Glutamatergic neuron (in vitro differentiated cells): ENCODE results near the gene KLHL17. TPM values are rescaled to one million over a fixed set of nuclear protein-coding genes. Genes with fewer than 3 reads are reported as not detected.

Source experiments
- DNase-seq: peaks from one replicate; pipeline ENCODE4 v3.0.0; 2022
- H3K27ac Mint-ChIP-seq: one replicate; pipeline ENCODE4 v1.8.0; 2020; ENCODE audit warnings: mild to moderate bottlenecking, mixed read lengths, inconsistent platforms; ENCODE audit not compliant: unreplicated experiment
- H3K27me3 Mint-ChIP-seq: one replicate; pipeline ENCODE4 v1.8.0; 2020; ENCODE audit warnings: mild to moderate bottlenecking, moderate library complexity, mixed read lengths, inconsistent platforms; ENCODE audit not compliant: unreplicated experiment
- H3K36me3 Mint-ChIP-seq: one replicate; pipeline ENCODE4 v1.8.0; 2020; ENCODE audit warnings: mild to moderate bottlenecking, mixed read lengths, inconsistent platforms; ENCODE audit not compliant: unreplicated experiment
- H3K4me1 Mint-ChIP-seq: one replicate; pipeline ENCODE4 v1.8.0; 2020; ENCODE audit warnings: mild to moderate bottlenecking, low read depth, mixed read lengths, inconsistent platforms; ENCODE audit not compliant: unreplicated experiment
- H3K4me3 Mint-ChIP-seq: one replicate; pipeline ENCODE4 v1.8.0; 2020; ENCODE audit warnings: mild to moderate bottlenecking, mixed read lengths, inconsistent platforms; ENCODE audit not compliant: unreplicated experiment
- H3K9me3 Mint-ChIP-seq: one replicate; pipeline ENCODE4 v1.8.0; 2020; ENCODE audit warnings: mild to moderate bottlenecking, moderate library complexity, mixed read lengths, inconsistent platforms; ENCODE audit not compliant: unreplicated experiment
- total RNA-seq: library from RNA; stranded (reverse); fragmentation: NEBNext Ultra II Directional; extraction: Animal tissue kit (Norgen Biotek cat#: 25700); gene quantifications from one replicate; pipeline ENCODE4 v1.2.1, GENCODE V29; 2021; ENCODE audit not compliant: unreplicated experiment
- TF ChIP-seq, protein P1 (sequence below): fragments of 200-600 bp; sonication (generic); IDR thresholded peaks from one replicate; pipeline ENCODE4 v1.5.0; 2021; ENCODE audit not compliant: partially characterized antibody, unreplicated experiment

KLHL17 gene
- total RNA-seq, 1 donor from 2014 or later = 103 TPM

DNA sequence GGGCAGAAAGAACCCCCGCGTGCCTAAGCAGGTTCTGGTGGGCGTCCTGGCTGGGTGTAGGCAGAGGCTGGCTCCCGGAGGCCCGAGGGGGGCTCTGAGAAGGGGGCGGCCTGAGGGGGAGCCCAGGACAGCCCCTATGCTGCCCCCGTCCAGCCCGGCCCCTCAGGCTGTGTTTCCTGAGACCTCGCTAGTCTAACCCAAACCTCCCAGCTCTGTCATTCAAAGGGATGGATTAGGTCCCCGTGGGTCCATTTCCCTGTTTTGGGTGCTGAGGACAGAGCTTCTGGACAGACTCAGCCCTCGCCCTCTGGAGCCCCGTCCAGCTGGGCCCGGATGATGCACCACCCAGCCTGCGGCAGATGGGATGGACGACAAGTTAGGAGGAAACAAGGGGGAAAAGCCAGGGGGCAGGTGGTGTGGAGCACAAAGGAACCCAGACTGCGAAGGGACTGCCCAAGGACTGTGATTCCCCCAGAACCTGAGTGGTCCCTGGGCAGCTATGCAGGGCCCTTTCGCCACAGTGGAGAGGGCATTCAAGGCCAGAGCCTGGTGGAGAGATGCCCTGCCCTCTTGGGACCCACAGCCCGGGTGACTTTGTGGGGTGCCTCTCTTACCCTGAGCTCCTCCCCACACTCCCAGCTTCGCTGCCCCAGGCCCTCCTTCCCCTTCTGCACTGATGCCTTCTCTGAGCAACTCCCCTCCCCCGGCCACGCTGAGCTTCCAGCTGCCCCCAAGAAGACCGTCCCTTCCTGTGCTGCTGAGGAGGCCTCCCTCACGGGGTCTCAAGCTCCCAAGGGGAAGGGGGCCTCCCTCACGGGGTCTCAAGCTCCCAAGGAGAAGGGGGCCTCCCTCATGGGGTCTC, 36.7 kb downstream of the KLHL17 start:
- Mint-ChIP-seq H3K4me3 (peak overlapping the region; percentile 71), H3K9me3 (peaks cover 19% of the 10 kb centered on the region), H3K27ac (peak overlapping the region; percentile 82), H3K27me3 (peaks cover 9% of the 10 kb centered on the region), H3K4me1 (peaks cover 4% of the 10 kb centered on the region), H3K36me3 (peaks cover 9% of the 10 kb centered on the region)
- peak; percentile 65 for DNase-seq
- TF ChIP-seq, protein P1, sequence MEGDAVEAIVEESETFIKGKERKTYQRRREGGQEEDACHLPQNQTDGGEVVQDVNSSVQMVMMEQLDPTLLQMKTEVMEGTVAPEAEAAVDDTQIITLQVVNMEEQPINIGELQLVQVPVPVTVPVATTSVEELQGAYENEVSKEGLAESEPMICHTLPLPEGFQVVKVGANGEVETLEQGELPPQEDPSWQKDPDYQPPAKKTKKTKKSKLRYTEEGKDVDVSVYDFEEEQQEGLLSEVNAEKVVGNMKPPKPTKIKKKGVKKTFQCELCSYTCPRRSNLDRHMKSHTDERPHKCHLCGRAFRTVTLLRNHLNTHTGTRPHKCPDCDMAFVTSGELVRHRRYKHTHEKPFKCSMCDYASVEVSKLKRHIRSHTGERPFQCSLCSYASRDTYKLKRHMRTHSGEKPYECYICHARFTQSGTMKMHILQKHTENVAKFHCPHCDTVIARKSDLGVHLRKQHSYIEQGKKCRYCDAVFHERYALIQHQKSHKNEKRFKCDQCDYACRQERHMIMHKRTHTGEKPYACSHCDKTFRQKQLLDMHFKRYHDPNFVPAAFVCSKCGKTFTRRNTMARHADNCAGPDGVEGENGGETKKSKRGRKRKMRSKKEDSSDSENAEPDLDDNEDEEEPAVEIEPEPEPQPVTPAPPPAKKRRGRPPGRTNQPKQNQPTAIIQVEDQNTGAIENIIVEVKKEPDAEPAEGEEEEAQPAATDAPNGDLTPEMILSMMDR = no peak

DNA sequence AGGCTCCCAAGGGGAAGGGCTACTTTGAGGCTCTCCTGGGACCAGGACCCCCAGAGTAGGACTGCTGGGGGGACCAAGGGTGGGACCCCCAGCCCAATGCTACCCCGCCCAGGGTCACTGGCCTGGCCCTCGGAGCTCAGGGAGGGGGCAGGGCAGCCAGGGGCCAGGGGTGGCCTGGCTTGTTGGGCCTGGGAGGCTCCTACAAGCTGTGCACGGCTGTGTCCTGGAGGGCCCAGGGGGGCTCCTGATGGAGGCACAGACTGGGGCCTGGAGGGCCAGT, 37.3 kb downstream of the KLHL17 start:
- Mint-ChIP-seq H3K36me3 (peaks cover 3% of the 10 kb centered on the region), H3K27me3 (peaks cover 11% of the 10 kb centered on the region), H3K27ac (no peak overlapping the region), H3K4me3 (no peak overlapping the region), H3K9me3 (peaks cover 16% of the 10 kb centered on the region), H3K4me1 (peaks cover 4% of the 10 kb centered on the region)
- DNase-seq = no peak
- TF ChIP-seq, protein P1 = no peak

DNA sequence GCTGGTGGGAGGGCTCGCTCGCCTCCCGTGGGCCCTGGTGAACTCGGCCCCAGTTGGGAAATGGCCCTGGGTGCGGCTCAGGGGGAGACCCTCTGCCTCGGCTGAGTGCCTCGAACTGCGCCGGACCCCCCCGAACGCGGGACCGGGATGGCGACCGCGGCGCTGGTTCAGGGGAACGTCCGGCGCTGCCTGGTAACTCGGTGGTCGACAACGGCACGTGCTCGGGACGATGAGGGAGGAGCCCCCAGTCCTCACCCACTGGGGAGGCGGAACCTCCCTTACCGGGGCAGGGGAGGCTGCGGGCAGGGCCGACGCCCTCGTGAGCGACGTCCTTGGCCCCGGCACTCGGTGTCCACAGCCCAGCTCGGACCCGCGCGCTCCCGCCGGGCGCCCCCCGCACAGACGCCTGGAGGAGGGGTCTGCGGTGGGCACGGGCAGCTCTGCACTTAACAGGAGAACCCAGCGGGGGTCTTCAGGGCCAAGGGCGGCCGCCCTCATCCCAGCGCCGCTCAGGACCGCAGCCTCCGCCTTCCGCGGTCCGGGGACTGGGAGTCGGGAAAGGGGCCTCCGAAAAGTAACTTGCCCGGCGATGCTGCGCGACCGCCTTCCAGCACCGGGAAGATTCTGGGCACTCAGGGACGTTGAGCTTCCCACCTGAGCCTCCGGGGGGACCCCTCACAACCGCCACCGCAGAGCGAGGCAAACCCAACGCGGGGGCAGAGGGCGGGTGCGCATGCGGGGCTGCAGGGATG, 37.8 kb downstream of the KLHL17 start:
- Mint-ChIP-seq H3K27me3 (peaks cover 12% of the 10 kb centered on the region), H3K9me3 (peaks cover 15% of the 10 kb centered on the region), H3K27ac (peak overlapping the region; percentile 52), H3K36me3 (no peaks in the 10 kb centered on the region), H3K4me1 (peaks cover 5% of the 10 kb centered on the region), H3K4me3 (peak overlapping the region; percentile 61)
- peak; percentile 85 for DNase-seq
- TF ChIP-seq, protein P1 = no peak

DNA sequence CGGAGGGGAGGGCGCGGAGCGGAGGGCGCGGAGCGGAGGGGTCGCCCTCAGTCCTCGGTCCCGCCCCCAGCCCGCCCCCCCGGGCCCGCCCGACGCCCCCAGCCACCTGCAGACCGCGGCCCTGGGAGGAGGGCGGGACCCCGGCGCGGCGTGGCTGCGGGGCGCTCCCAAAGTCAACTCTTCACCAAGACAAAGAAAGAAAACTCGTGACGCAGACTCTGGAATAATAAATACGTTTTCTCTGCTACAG, 38.3 kb downstream of the KLHL17 start:
- Mint-ChIP-seq H3K27ac (peak overlapping the region; percentile 55), H3K9me3 (peaks cover 15% of the 10 kb centered on the region), H3K36me3 (no peaks in the 10 kb centered on the region), H3K4me1 (peaks cover 7% of the 10 kb centered on the region), H3K27me3 (peaks cover 15% of the 10 kb centered on the region), H3K4me3 (peak overlapping the region; percentile 38)
- no peak for DNase-seq
- TF ChIP-seq, protein P1 = no peak

DNA sequence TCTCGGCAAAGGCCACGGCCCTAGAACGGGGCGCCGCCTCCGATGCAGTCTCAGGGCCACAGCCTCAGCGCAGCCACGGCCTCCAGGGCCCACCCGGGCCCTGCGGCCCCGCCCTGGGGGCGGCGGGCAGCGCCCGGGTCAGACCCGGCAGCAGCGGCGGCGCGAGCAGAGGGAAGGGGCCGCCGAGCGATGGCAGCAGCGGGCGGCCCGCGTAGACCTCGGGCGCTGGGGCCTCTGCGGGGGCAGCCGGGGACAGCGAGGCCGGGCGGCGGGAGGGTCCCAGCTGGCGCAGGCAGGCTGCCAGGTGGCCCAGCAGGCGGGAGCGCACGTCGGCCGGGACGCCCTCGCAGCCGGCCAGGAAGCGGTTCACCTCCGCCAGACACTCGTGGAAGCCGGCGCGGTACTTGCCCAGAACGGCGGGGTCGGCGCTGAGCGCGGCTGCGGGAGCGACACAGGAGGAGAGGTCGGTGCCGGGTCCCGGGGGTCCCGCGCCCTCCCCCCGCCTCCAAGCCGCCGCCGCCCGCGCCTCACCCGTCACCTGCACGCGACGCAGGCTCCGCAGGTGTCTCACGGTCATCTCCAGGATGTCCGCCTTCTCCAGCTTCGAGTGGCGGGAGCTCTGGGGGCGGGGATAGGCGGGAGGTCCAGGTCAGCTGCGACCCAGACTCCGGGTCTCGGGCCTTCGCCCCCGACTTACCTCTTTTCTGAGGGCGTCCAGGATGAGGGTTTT, 38.8 kb downstream of the KLHL17 start:
- TF ChIP-seq, protein P1 = no peak
- Mint-ChIP-seq H3K27ac (peak overlapping the region; percentile 55), H3K4me3 (peak overlapping the region; percentile 72), H3K9me3 (peaks cover 15% of the 10 kb centered on the region), H3K27me3 (peaks cover 15% of the 10 kb centered on the region), H3K4me1 (peaks cover 7% of the 10 kb centered on the region), H3K36me3 (no peaks in the 10 kb centered on the region)
- peak; percentile 57 for DNase-seq
